Measurements from ENCODE around the gene IPPK.

The IPPK gene

GRCh38 chr9:92669890-92670708 is at the start of gene IPPK:
Gene IPPK, minus strand, starts transcription at chr9:92670131. Its CDS starts 143 bp downstream, at chr9:92669988.
- DNase-seq (peak; percentile 98), ATAC-seq (peak; percentile 95)

GRCh38 chr9:92719028-92719647 is 49.2 kb upstream of the IPPK start:
- DNase-seq (no peak), ATAC-seq (no peak)

DNA sequence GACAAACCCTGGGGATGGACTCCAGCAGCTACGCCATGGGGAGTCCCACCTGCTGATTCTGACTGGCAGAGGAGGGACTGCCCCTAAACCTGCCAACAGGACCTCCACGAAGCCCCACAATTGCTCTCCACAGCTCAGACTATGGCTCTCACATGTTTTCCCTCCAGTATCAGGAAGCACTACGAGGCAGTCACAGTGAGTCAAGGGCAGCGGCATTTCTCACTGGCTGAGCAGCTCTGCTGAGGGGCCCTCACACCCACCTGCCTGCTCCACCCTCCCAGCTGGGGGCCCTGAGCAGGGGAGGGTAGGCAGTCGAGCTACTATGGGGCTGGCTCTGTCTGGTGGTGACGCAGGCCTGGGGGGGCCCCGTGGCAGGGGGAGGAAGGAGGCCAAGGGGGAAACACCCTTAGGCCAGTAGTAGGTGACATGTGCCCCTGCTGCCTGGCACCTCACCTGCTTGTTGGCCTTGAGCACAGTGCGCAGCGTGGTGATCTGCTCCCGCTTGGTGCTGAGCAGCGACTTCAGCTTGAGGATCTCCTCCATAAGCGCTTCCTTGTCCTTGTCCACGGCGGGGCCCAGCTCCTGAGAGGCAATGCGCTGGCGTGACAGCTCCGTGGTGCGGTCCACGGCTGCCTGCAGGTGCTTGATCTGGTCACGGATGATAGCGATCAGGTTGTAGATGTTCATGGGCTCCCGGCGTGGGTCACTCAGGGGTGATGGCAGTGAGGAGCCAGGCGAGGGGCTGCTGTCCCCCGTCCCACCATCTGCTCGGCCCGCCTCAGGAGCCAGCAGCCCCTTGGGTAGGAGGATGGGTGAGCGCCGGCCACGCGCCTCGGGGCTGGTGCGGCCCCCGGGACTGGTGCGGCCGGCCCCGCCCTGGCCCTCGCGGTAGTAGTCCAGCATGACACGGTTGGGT is 48.4 kb upstream of the IPPK start:
- ATAC-seq = peak; percentile 48
- DNase-seq = no peak

DNA sequence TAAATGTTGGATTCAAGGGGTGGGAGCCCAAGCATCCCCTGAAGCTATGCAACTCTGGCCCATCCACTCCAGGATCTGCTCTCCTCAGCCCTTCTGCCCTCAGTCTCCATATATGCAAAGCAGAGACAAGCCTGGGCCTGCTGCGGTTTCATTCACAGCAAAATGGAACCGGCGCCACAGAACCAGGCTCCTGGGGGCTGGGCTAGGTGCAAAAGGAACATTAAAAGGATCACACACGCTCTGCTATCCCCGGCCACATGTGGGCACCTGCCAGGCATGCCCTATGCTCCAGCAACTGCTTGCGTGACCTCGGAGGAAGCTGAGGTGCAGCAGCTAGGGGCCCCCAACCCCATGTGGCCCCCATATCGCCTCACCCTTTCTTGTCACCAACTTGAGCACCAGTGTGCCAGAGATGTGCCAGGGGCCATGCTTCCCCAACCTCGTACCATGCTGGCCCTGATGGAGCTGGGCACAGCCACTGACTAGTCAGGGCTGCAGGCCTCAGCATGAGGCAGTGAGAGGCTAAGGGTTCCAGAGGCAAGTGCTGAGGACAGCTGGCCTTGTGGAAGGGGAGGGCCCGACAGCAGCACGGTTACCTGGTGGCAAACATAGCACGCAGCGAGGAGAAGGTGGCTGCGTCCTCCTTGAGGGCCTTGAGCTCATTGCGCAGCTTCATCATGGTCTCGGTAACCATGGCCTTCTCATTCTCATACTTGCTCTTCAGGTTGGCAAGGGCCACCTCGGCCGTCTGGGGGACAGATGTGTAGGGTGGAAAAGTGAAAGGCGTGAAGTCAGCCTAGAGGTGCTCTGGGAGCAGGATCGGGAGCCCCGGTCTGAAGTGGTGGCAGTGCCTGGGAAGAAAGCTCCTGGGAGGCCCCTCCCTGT is 47.5 kb upstream of the IPPK start:
- ATAC-seq (no peak), DNase-seq (no peak)

DNA sequence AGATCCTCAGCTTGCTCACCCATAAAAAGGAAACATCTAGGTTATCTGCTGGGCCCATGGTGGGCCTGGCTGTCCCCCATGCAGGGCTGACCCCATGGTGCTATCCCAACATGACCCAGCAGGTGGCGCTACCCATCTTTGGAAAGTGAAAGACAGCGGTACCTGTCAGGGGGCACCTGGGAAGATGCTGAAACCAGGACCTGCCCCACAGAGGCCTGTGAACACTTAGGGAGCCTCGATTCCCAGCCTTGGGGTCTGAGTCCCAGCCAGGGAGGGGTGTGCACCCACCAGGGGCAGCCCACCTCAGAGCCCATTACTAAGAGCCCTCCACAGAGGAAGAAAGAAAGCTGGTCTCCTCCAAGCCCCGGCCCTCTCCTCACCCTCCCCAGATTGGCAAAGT is 46.6 kb upstream of the IPPK start:
- ATAC-seq = peak; percentile 68
- peak; percentile 89 for DNase-seq

DNA sequence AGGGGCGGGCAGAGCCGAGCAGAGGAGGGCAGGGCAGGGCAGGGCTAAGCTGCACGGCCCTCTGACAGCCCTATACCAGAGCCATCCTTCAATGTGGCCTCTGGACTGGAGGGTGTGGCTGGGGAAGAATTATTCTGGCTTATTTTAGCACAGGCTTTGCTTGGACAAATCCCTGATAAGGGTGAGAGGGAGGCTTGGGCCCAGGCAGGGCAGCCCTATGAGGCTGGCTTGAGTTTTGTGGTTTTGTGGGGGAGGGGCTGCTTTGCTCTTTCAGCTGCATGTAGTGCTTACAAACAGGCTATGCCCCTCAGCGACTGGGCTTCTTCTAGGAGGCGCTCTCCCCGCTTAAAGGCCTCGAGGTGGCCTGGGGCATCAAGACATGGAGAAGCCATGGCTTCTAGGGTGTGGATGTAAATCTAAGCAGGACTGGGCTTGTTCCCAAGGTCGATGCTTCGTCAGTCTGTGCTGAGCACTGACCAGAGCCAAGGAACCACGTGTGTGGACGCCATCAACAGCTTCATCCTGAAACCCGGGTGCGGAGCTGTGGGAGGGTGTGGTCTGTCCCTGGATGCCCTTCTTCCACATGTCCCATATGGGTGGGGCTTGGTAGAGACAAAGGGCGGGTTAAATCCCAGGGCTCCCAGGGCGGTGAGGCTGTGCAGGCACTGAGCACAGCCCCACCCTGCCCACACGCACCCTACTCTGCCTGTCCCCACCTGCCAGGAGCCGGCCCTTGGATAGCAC is 45.7 kb upstream of the IPPK start:
- DNase-seq = no peak

GRCh38 chr9:92714787-92715487 is 45.0 kb upstream of the IPPK start:
- DNase-seq = no peak
- ATAC-seq = no peak

More for the DNA sequence above, 45.7 kb upstream of the IPPK start:
- no peak for ATAC-seq

DNA sequence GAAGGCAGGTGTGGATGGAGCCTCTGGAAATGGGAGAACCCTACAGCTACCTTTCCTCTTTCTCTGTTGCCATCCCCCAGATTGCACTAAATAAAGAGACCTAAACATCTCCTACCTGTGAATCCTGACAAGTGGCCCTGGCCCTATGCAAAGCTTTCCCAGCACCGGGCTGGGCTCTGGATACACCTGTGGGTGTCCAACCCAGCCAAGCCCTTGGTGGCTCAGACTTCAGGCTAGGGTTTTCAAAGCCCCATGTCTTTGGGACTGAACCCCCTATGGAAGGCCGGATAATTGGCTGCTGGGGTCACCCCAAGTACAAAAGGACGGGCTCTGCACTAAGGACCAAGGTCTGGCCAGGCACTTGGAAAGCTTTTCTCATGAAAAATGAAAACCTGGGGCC is 44.1 kb upstream of the IPPK start:
- ATAC-seq (no peak), DNase-seq (no peak)

DNA sequence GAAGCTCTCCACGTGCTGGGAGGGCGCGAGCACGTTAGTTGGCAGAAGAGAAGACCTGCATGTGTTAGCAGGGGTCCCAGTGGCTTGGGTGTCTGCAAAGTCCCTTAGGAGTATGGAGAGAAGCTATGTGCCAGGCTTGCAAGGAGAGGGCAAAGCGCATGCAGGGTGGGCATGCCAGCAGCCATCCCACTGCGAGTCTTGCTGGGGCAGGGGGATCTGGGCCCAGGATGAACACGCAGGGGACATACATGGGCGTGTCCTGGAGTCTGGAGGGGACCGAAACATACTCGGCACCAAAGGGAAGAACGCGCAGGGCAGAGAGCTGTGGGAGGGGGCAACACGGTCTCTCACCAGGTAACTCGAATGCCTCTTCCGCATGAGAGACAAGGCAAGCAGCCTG is 43.6 kb upstream of the IPPK start:
- DNase-seq (no peak), ATAC-seq (no peak)

DNA sequence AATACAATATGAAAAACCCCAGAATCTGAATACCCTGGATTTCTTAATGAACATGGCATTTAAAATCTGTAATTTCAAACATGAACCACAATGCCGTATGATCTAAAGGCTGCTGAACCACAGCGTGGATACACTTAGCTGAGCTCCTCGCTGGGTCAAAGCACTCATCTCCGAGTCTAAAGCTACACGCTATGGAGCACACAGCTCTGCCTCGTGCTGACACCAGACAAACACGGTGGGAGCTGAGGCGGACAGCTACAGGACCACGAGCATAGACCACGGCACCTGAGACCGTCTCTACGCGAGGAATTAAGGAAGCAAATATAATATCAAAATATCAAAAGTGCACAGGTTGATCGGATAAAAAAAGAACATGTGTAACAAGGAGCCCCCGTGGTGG is 42.8 kb upstream of the IPPK start:
- ATAC-seq = no peak
- DNase-seq = no peak

DNA sequence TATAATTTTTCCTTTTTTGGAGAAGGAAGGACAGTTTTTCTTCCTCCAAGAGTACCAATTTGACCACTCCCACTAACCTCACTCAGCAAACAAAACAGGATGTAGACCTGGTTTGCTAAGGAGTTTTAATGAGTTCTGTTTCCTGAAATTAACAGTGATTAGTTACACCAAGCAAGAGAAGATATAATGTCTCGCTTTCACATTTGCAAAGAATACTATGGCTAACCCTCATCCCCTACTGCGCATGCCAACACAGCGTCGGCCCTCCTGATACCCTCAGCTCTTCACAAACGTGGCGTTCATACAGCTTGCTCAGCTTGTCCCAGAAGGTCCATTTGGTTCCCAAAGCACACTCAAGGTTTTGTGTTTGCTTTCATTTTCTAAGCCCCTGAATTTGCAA is 41.9 kb upstream of the IPPK start:
- no peak for ATAC-seq
- DNase-seq = no peak

- ATAC-seq (no peak), DNase-seq (no peak)
These were observed 41.2 kb upstream of the IPPK start for GRCh38 chr9:92711146-92711545.

DNA sequence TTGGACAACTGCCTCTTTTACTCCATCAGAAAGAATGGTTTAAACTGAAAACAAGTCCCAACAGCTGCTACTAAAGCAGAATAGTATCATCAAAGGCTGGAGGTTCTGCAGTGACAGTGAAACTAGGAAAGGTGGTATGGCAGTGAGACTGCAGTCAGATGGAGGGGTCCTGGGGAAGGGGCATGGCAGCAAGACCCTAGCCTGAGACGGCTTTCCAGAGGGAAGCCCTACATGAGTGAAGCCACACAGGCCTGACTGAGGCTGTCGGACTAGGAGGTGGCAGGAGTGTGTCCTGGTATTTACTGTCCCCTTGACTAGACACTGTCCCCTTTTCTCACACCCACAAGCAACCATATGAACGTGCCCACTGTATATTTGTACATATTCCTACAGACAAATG is 40.4 kb upstream of the IPPK start:
- ATAC-seq (no peak), DNase-seq (no peak)

GRCh38 chr9:92709954-92710353 is 40.0 kb upstream of the IPPK start:
- ATAC-seq = no peak
- no peak for DNase-seq

GRCh38 chr9:92709240-92709639 is 39.3 kb upstream of the IPPK start:
- DNase-seq = no peak
- ATAC-seq = no peak

- ATAC-seq = no peak
These were observed 37.6 kb upstream of the IPPK start for GRCh38 chr9:92707530-92707929.

GRCh38 chr9:92706218-92706940 is 36.4 kb upstream of the IPPK start:
- peak; percentile 90 for ATAC-seq
- peak; percentile 50 for DNase-seq

More at GRCh38 chr9:92707530-92707929, 37.6 kb upstream of the IPPK start:
- DNase-seq = no peak

DNA sequence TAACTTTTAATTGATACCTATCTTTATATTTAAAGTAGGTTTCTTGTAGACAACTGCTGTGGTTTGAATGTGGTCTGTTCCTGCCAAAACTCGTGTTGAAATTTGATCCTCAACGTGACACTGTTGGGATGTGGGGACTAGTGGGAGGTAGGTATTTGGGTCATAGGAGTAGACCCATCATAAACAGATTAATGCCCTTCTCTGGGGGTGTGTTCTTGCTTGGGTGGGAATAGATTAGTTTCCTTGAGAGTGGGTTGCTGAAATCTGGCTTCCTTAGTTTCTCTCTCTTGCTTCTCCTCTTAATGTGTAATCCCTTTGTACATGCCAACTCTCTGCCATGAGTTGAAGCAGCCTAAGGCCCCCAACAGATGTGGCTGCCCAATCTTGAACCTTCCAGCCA is 34.6 kb upstream of the IPPK start:
- ATAC-seq (no peak), DNase-seq (no peak)

- no peak for DNase-seq
- ATAC-seq = no peak
These were observed 26.7 kb upstream of the IPPK start for GRCh38 chr9:92696619-92697018.

DNA sequence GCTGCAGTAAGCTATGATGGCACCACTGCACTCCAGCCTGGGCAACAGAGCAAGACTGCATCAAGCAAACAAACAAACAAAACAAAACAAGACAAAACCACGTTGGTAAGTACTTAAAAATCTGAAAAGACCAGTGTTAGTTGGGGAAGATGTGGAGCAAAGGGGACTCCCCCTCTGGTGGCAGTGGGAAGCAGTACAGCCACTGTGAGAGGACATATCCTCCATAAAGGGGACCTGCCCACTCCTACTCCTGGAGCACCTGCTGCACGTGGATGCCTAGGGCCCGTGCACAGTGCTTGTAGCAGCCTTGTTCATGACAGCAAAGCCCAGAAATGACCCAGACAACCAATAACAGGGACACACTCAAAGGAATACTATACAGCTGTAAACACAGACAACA is 17.0 kb upstream of the IPPK start:
- ATAC-seq (no peak), DNase-seq (no peak)

Data from stimulated activated naive CD8-positive, alpha-beta T cell treated with anti-CD3 and anti-CD28 coated beads, Interleukin-15, Interleukin-2, amounts not matched to agents 100 U/mL and 50 U/mL, for 24 hours (primary cell).